CD4-positive, alpha-beta T cell (primary cell): ENCODE measurements around the gene TEKTIP1. TPM values are rescaled to one million over a fixed set of nuclear protein-coding genes. Genes with fewer than 3 reads are reported as not detected.
A peak's percentile ranks its signal among the peaks of the same experiment; 100 is the strongest.

Experiments
- ATAC-seq: fragments of 200-7000 bp; cut with Tn5 transposase; one replicate; pipeline ENCODE4 v1.10.0; 2022; ENCODE audit warnings: mild to moderate bottlenecking; ENCODE audit not compliant: poor library complexity
- CTCF ChIA-PET: fragments of 350-600 bp; sonication (Branson Sonifier 250); formaldehyde crosslinking; loops from one replicate; lab custom pipeline; 2021; ENCODE audit warnings: antibody characterized with exemption, inconsistent platforms; lab: Charles Lee
- POLR2A ChIA-PET: fragments of 350-600 bp; sonication (Branson Sonifier 250); formaldehyde crosslinking; loops from one replicate; lab custom pipeline; 2021; ENCODE audit warnings: antibody characterized with exemption, inconsistent platforms; lab: Charles Lee
- DNase-seq, 14 experiments: peaks; one replicate each; pipeline ENCODE4 v3.0.0-alpha.2; 2013 to 2020; ENCODE audit warnings: mixed read lengths in 2 of 14
- H3K27ac ChIP-seq, 2 donors: one replicate each; pipeline versions ENCODE4 v1.5.1 to v1.7.0; 2013; ENCODE audit warnings: low read length in 2 of 2, low read depth in 1 of 2, mild to moderate bottlenecking in 1 of 2
- H3K27me3 ChIP-seq, 2 experiments: 1 replicate in 1 of 2; 2 replicates in 1 of 2; pipeline versions ENCODE4 v1.6.1 to v1.7.0; 2013; ENCODE audit warnings: low read length in 2 of 2, control low read depth in 1 of 2, mild to moderate bottlenecking in 1 of 2, moderate library complexity in 1 of 2; ENCODE audit not compliant: insufficient read depth in 2 of 2, control insufficient read depth in 1 of 2
- H3K36me3 ChIP-seq: one replicate; pipeline ENCODE4 v1.6.1; 2013; ENCODE audit warnings: low read length, control low read depth; ENCODE audit not compliant: insufficient read depth
- H3K4me1 ChIP-seq: one replicate; pipeline ENCODE4 v1.6.1; 2013; ENCODE audit warnings: low read length, control low read depth; ENCODE audit not compliant: insufficient read depth
- H3K4me3 ChIP-seq: one replicate; pipeline ENCODE4 v1.5.1; 2013; ENCODE audit warnings: mild to moderate bottlenecking, low read length, moderate library complexity
- H3K9me3 ChIP-seq, 2 experiments: 1 replicate in 1 of 2; 2 replicates in 1 of 2; pipeline versions ENCODE4 v1.6.1 to v1.7.0; 2013; ENCODE audit warnings: low read length in 2 of 2, mild to moderate bottlenecking in 2 of 2, control low read depth in 1 of 2, moderate library complexity in 1 of 2; ENCODE audit not compliant: control insufficient read depth in 1 of 2, insufficient read depth in 1 of 2
- H3K27ac Mint-ChIP-seq: one replicate; pipeline ENCODE4 v1.8.0; 2020; ENCODE audit warnings: mixed read lengths
- H3K27me3 Mint-ChIP-seq: one replicate; pipeline ENCODE4 v1.8.0; 2021; ENCODE audit warnings: mixed read lengths
- H3K36me3 Mint-ChIP-seq: one replicate; pipeline ENCODE4 v1.8.0; 2021; ENCODE audit warnings: low read depth, mixed read lengths
- H3K4me1 Mint-ChIP-seq: one replicate; pipeline ENCODE4 v1.8.0; 2021; ENCODE audit warnings: low read depth, mixed read lengths
- H3K4me3 Mint-ChIP-seq: one replicate; pipeline ENCODE4 v1.8.0; 2020; ENCODE audit warnings: mild to moderate bottlenecking, mixed read lengths
- H3K9me3 Mint-ChIP-seq: one replicate; pipeline ENCODE4 v1.8.0; 2020; ENCODE audit warnings: mixed read lengths
- CTCF ChIP-seq: fragments of 200-600 bp; IDR thresholded peaks from one replicate; pipeline ENCODE4 v1.8.0; 2022; ENCODE audit warnings: antibody characterized with exemption, mild to moderate bottlenecking
- intact Hi-C, 2 experiments: fragments of 100-400 bp; cut with DNase I in 1 of 2; cut with micrococcal nuclease in 1 of 2; formaldehyde crosslinking; loops; one replicate each; pipeline versions ENCODE4 v1.15.1 to v1.9.0; 2023 to 2025; cut with DNase I, micrococcal nuclease
- total RNA-seq, 174 experiments: library from RNA in 2 of 174; stranded (reverse) in 2 of 174; gene quantifications; one replicate each; pipeline ENCODE4 v1.2.3 and lab custom pipeline; 2021 to 2026

The TEKTIP1 gene
- total RNA-seq, 2 experiments from 2014 or later: 5.7 to 6.0 TPM

DNA sequence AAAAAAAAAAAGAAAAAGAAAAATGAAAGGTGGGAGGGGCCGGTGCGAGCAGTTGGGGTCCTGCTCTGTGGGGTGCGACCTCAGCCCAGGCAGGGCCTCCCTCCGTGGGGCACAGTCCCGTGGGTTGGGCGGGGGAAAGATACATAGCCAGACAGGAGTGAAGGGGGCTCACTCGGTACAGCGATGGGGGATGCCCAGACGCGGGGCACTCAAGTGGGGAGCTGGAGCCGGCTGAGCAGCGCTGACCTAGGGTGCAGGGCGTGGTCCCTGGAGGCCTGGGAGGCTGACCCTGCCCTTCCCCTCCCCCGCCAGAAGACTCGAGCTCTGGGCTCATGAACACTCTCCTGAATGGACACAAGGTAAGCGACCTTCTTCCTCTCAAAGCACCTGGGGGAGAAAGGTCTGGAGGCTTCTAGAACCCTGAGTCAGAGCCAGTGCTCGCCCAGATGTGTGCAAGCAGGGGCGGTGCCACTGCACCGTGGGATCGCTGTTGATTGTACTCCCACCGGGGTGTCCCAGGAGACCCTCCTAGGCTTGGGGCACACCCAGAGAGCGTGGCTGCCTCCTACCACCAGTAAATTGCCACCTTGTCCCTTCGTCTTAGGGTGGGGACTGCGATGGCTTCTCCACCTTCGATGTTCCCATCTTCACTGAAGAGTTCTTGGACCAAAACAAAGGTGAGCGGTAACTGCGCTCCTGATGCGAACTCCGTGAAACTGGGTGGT, 37.1 kb downstream of the TEKTIP1 start:
- intact Hi-C loops: no loop called here
- H3K9me3 Mint-ChIP-seq: no peaks in the 10 kb centered on the region
- H3K27me3 ChIP-seq: no peaks in the 10 kb centered on the region
- no peak overlapping the region for H3K4me3 Mint-ChIP-seq
- peaks cover 18% of the 10 kb centered on the region for H3K4me1 ChIP-seq
- H3K4me1 Mint-ChIP-seq: peaks cover 16% of the 10 kb centered on the region
- H3K36me3 Mint-ChIP-seq: peaks cover 12% of the 10 kb centered on the region
- H3K27ac Mint-ChIP-seq: no peak overlapping the region
- H3K36me3 ChIP-seq: no peaks in the 10 kb centered on the region
- POLR2A ChIA-PET: interaction anchor here (2.0 kb wide), 1 partner anchor 19 kb away, joined by 8 read pairs; the partner anchor contains the start of gene MFSD12
- H3K4me3 ChIP-seq: no peak overlapping the region
- H3K9me3 ChIP-seq: peaks cover 0 to 7% of the 10 kb centered on the region in 2 experiments
- no peak overlapping the region for H3K27ac ChIP-seq
- no peak for TF ChIP-seq CTCF
- no peak for ATAC-seq
- DNase-seq: no peak
- no peaks in the 10 kb centered on the region for H3K27me3 Mint-ChIP-seq
- CTCF ChIA-PET: interaction anchor here (0.5 to 1.2 kb wide), 3 partner anchors 31 to 586 kb away, joined by 3 to 5 read pairs (median 4); no protein-coding TSS in a partner anchor

GRCh38 chr19:3576696-3577443, 37.9 kb downstream of the TEKTIP1 start:
- Histone ChIP-seq H3K4me1 (peaks cover 16% of the 10 kb centered on the region), H3K27ac (no peak overlapping the region), H3K9me3 (peaks cover 0 to 7% of the 10 kb centered on the region in 2 experiments), H3K4me3 (no peak overlapping the region), H3K36me3 (no peaks in the 10 kb centered on the region), H3K27me3 (no peaks in the 10 kb centered on the region)
- Mint-ChIP-seq H3K4me3 (no peak overlapping the region), H3K27me3 (no peaks in the 10 kb centered on the region), H3K36me3 (peaks cover 12% of the 10 kb centered on the region), H3K4me1 (peaks cover 13% of the 10 kb centered on the region), H3K9me3 (no peaks in the 10 kb centered on the region), H3K27ac (no peak overlapping the region)
- intact Hi-C loops: no loop called here
- POLR2A ChIA-PET: no interaction called here
- TF ChIP-seq CTCF: no peak
- DNase-seq (peak in 1 of 14 experiments; percentile 48), ATAC-seq (no peak)
- CTCF ChIA-PET: no interaction called here

DNA sequence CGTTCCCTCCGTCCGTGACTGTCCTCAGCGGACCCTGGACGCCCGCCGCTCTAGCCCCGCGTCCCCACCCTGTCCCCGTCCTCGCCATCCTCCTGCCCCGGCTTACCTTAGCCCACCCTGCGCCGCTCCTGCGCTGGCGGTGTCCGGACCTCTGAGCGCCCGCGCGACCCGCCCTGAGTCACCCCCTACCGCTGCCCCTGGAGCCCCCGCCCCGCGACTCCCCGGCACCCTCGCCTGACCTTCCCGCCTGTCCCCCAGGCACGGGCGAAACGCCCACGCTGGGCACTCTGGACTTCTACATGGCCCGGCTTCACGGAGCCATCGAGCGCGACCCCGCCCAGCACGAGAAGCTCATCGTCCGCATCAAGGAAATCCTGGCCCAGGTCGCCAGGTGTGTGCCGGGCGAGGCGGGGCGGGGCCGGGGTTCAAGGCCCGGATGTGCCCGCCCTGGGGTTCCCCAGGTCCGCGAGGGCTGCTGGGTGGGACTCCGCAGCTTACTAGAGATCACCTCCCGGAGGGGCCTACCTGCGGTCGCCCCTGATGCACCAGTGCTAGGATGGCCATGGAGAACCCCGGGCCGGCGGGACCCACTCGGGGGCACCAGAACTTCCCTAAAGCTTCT, 38.9 kb downstream of the TEKTIP1 start:
- no peak for TF ChIP-seq CTCF
- intact Hi-C loops: no loop called here
- no peak overlapping the region for H3K4me3 Mint-ChIP-seq
- H3K27ac Mint-ChIP-seq: no peak overlapping the region
- Histone ChIP-seq H3K36me3 (no peaks in the 10 kb centered on the region), H3K4me1 (peaks cover 11% of the 10 kb centered on the region), H3K27me3 (no peaks in the 10 kb centered on the region), H3K4me3 (no peak overlapping the region), H3K27ac (no peak overlapping the region), H3K9me3 (peaks cover 0 to 7% of the 10 kb centered on the region in 2 experiments)
- POLR2A ChIA-PET: no interaction called here
- no peaks in the 10 kb centered on the region for H3K27me3 Mint-ChIP-seq
- no peaks in the 10 kb centered on the region for H3K9me3 Mint-ChIP-seq
- CTCF ChIA-PET: no interaction called here
- no peak for ATAC-seq
- H3K36me3 Mint-ChIP-seq: peaks cover 12% of the 10 kb centered on the region
- H3K4me1 Mint-ChIP-seq: peaks cover 4% of the 10 kb centered on the region
- no peak for DNase-seq
